CD14-positive monocyte (primary cell): ENCODE measurements around the gene USP15. TPM values are rescaled to one million over a fixed set of nuclear protein-coding genes. Genes with fewer than 3 reads are reported as not detected.

Source experiments
- DNase-seq, 3 donors: peaks; one replicate each; pipeline ENCODE4 v3.0.0-alpha.2; 2011 to 2022
- H2AFZ ChIP-seq: 2 replicates; pipeline ENCODE4 v1.6.0; 2012; ENCODE audit warnings: mild to moderate bottlenecking, low read depth, low read length, inconsistent platforms; ENCODE audit not compliant: insufficient read depth, poor library complexity, severe bottlenecking
- H3K27ac ChIP-seq, 2 donors: 1 replicate in 1 of 2; 2 replicates in 1 of 2; pipeline ENCODE4 v1.5.1; 2012 to 2013; ENCODE audit warnings: low read length in 2 of 2, control low read depth in 1 of 2, inconsistent platforms in 1 of 2, low read depth in 1 of 2, mild to moderate bottlenecking in 1 of 2
- H3K27me3 ChIP-seq, 2 donors: one replicate each; pipeline versions ENCODE4 v1.6.0 to v1.6.1; 2011 to 2013; ENCODE audit warnings: low read length in 2 of 2; ENCODE audit not compliant: control insufficient read depth in 2 of 2, insufficient read depth in 2 of 2
- H3K36me3 ChIP-seq, 2 donors: replicated peaks in 1 of 2; 1 replicate in 1 of 2; 2 replicates in 1 of 2; pipeline versions ENCODE4 v1.5.1 to v1.6.1; 2012 to 2013; ENCODE audit warnings: low read length in 2 of 2, control low read depth in 1 of 2, inconsistent platforms in 1 of 2, mild to moderate bottlenecking in 1 of 2; ENCODE audit not compliant: insufficient read depth in 2 of 2, control insufficient read depth in 1 of 2
- H3K4me1 ChIP-seq, 2 donors: 1 replicate in 1 of 2; 2 replicates in 1 of 2; pipeline versions ENCODE4 v1.5.1 to v1.6.1; 2012 to 2013; ENCODE audit warnings: low read length in 2 of 2, control low read depth in 1 of 2, inconsistent platforms in 1 of 2, mild to moderate bottlenecking in 1 of 2, moderate library complexity in 1 of 2; ENCODE audit not compliant: insufficient read depth in 2 of 2, control insufficient read depth in 1 of 2
- H3K4me2 ChIP-seq: replicated peaks from 2 replicates; pipeline ENCODE3; 2012; ENCODE audit warnings: low read length, moderate library complexity, mild to moderate bottlenecking; ENCODE audit not compliant: poor library complexity, severe bottlenecking; ENCODE audit errors: extremely low read depth
- H3K4me3 ChIP-seq, 3 experiments: fragments of 200-600 bp in 1 of 3; sonication (generic) in 1 of 3; replicated peaks in 1 of 3; 1 replicate in 2 of 3; 2 replicates in 1 of 3; pipeline ENCODE4 v1.5.1; 2011 to 2013; ENCODE audit warnings: low read length in 3 of 3, mild to moderate bottlenecking in 3 of 3, control low read depth in 2 of 3, low read depth in 2 of 3, inconsistent platforms in 1 of 3, moderate library complexity in 1 of 3
- H3K79me2 ChIP-seq: 2 replicates; pipeline ENCODE4 v1.6.0; 2012; ENCODE audit warnings: mild to moderate bottlenecking, control low read depth, inconsistent platforms, low read length, moderate library complexity; ENCODE audit not compliant: insufficient read depth
- H3K9ac ChIP-seq: 2 replicates; pipeline ENCODE4 v1.6.0; 2017; ENCODE audit warnings: low read length, mild to moderate bottlenecking; ENCODE audit not compliant: insufficient read depth, poor library complexity, severe bottlenecking
- H3K9me3 ChIP-seq, 2 donors: replicated peaks in 1 of 2; 1 replicate in 1 of 2; 2 replicates in 1 of 2; pipeline versions ENCODE4 v1.5.1 to v1.6.1; 2012 to 2013; ENCODE audit warnings: low read length in 2 of 2, control low read depth in 1 of 2; ENCODE audit not compliant: control insufficient read depth in 1 of 2, insufficient read depth in 1 of 2
- H4K20me1 ChIP-seq: 2 replicates; pipeline ENCODE4 v1.6.0; 2012; ENCODE audit warnings: mild to moderate bottlenecking, low read length, control low read depth, moderate library complexity; ENCODE audit not compliant: insufficient read depth
- H3K27ac Mint-ChIP-seq, 7 donors: one replicate each; pipeline ENCODE4 v1.8.0; 2020; ENCODE audit warnings: mild to moderate bottlenecking in 7 of 7, mixed read lengths in 7 of 7, moderate library complexity in 6 of 7, inconsistent platforms in 2 of 7
- H3K27me3 Mint-ChIP-seq, 3 donors: one replicate each; pipeline ENCODE4 v1.8.0; 2021 to 2022; ENCODE audit warnings: low read depth in 3 of 3, mild to moderate bottlenecking in 3 of 3, mixed read lengths in 3 of 3, moderate library complexity in 3 of 3, inconsistent platforms in 1 of 3
- H3K36me3 Mint-ChIP-seq, 2 donors: one replicate each; pipeline ENCODE4 v1.8.0; 2020; ENCODE audit warnings: mixed read lengths in 2 of 2, inconsistent platforms in 1 of 2, mild to moderate bottlenecking in 1 of 2
- H3K4me1 Mint-ChIP-seq: one replicate; pipeline ENCODE4 v1.8.0; 2020; ENCODE audit warnings: mild to moderate bottlenecking, mixed read lengths
- H3K4me3 Mint-ChIP-seq, 2 donors: one replicate each; pipeline ENCODE4 v1.8.0; 2020; ENCODE audit warnings: mild to moderate bottlenecking in 2 of 2, mixed read lengths in 2 of 2, moderate library complexity in 1 of 2
- H3K9me3 Mint-ChIP-seq, 7 donors: one replicate each; pipeline ENCODE4 v1.8.0; 2020 to 2022; ENCODE audit warnings: mixed read lengths in 7 of 7, mild to moderate bottlenecking in 6 of 7, moderate library complexity in 6 of 7, inconsistent platforms in 2 of 7
- WGBS: methylation state at CpG from one replicate; pipeline ENCODE4 v1.1.5; 2013; ENCODE audit warnings: missing lambda C conversion rate; ENCODE audit not compliant: insufficient coverage; 5-methylcytosine and 5-hydroxymethylcytosine counted together
- intact Hi-C, 2 donors: fragments of 100-400 bp; cut with micrococcal nuclease; formaldehyde crosslinking; loops; one replicate each; pipeline versions ENCODE4 v1.15.0 to v1.15.1; 2023
- polyA plus RNA-seq, 3 donors: library from polyadenylated mRNA; depleted of rRNA in 1 of 3; unstranded in 2 of 3; stranded (reverse) in 1 of 3; fragments of 300-500 nt in 2 of 3; fragments of >200 nt in 1 of 3; fragmentation: Illumina TruSeq in 2 of 3; gene quantifications; 1 replicate in 2 of 3; 2 replicates in 1 of 3; pipeline ENCODE4 v1.2.3, GENCODE V29; 2012 to 2021
- TF ChIP-seq, protein P1 (sequence below): fragments of 200-600 bp; IDR thresholded peaks from one replicate; pipeline ENCODE4 v1.8.0; 2022; ENCODE audit warnings: antibody characterized with exemption, mild to moderate bottlenecking

USP15 gene
- polyA plus RNA-seq, 3 donors, result 146 to 449 (median 180) TPM

GRCh38 chr12:62248873-62249272, 11.3 kb upstream of the USP15 start:
- Histone ChIP-seq H3K27ac (peak overlapping the region in 1 of 2 donors; percentile 79), H3K9ac (no peak overlapping the region), H4K20me1 (no peaks in the 10 kb centered on the region), H3K36me3 (no peaks in the 10 kb centered on the region), H3K27me3 (no peaks in the 10 kb centered on the region), H3K4me3 (no peak overlapping the region), H3K9me3 (no peaks in the 10 kb centered on the region), H2AFZ (no peak overlapping the region), H3K4me2 (no peak overlapping the region), H3K79me2 (peaks cover 17% of the 10 kb centered on the region), H3K4me1 (peaks cover 51 to 60% of the 10 kb centered on the region in 2 donors)
- Mint-ChIP-seq H3K9me3 (peaks cover 0 to 7% (median 0%) of the 10 kb centered on the region in 7 donors), H3K36me3 (peaks cover 6 to 7% of the 10 kb centered on the region in 2 donors), H3K27me3 (no peaks in the 10 kb centered on the region), H3K27ac (peak overlapping the region in 2 of 7 donors; percentile 4 to 47), H3K4me3 (no peak overlapping the region), H3K4me1 (peaks cover 66% of the 10 kb centered on the region)
- intact Hi-C loops, result no loop called here
- TF ChIP-seq, protein P1, sequence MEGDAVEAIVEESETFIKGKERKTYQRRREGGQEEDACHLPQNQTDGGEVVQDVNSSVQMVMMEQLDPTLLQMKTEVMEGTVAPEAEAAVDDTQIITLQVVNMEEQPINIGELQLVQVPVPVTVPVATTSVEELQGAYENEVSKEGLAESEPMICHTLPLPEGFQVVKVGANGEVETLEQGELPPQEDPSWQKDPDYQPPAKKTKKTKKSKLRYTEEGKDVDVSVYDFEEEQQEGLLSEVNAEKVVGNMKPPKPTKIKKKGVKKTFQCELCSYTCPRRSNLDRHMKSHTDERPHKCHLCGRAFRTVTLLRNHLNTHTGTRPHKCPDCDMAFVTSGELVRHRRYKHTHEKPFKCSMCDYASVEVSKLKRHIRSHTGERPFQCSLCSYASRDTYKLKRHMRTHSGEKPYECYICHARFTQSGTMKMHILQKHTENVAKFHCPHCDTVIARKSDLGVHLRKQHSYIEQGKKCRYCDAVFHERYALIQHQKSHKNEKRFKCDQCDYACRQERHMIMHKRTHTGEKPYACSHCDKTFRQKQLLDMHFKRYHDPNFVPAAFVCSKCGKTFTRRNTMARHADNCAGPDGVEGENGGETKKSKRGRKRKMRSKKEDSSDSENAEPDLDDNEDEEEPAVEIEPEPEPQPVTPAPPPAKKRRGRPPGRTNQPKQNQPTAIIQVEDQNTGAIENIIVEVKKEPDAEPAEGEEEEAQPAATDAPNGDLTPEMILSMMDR, result no peak
- DNase-seq, result no peak
- no CpG with 5 or more reads among the region's 1 CpG for WGBS

DNA sequence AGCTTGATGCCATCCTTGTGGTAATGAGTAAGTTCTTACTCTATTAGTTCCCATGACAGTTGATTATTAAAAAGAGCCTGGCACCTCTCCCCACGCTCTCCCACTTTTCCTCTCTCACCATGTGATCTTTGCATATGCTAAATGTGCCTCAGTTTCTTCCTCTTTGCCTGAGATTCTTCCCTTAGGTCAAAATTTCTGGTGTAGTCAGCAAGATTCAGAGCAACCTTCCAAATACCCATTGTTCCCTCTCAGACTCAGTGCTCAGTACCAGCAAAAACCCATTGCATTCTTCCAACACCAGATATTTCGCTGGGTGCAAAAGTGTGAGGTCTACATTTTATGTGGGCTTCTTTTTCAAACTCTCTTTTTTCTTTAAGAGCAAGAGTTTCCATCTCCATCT, 10.8 kb upstream of the USP15 start:
- WGBS, result 100% methylated on average over 1 of the region's 2 CpGs
- TF ChIP-seq, protein P1, result no peak
- intact Hi-C loops, result no loop called here
- H3K4me1 Mint-ChIP-seq, result peaks cover 66% of the 10 kb centered on the region
- peak overlapping the region in 4 of 7 donors; percentile 8 to 63 (median 61) for H3K27ac Mint-ChIP-seq
- H3K36me3 Mint-ChIP-seq, result peaks cover 6 to 7% of the 10 kb centered on the region in 2 donors
- Histone ChIP-seq H2AFZ (no peak overlapping the region), H3K9ac (no peak overlapping the region), H3K4me1 (peaks cover 51 to 60% of the 10 kb centered on the region in 2 donors), H3K4me2 (no peak overlapping the region), H3K79me2 (peaks cover 22% of the 10 kb centered on the region), H3K27me3 (no peaks in the 10 kb centered on the region), H4K20me1 (no peaks in the 10 kb centered on the region), H3K4me3 (no peak overlapping the region), H3K36me3 (no peaks in the 10 kb centered on the region), H3K9me3 (no peaks in the 10 kb centered on the region), H3K27ac (peak overlapping the region in 1 of 2 donors; percentile 79)
- no peak overlapping the region for H3K4me3 Mint-ChIP-seq
- H3K27me3 Mint-ChIP-seq, result no peaks in the 10 kb centered on the region
- peaks cover 0 to 7% (median 0%) of the 10 kb centered on the region in 7 donors for H3K9me3 Mint-ChIP-seq
- no peak for DNase-seq
